Spleen (tissue), 13 donors: Measurements from ENCODE around the gene LITAF. TPM values are rescaled to one million over a fixed set of nuclear protein-coding genes. Genes with fewer than 3 reads are reported as not detected.

ENCODE experiments used
- DNase-seq: peaks from one replicate; pipeline ENCODE4 v3.0.0-alpha.2; 2020
- H3K27ac ChIP-seq, 8 donors: fragments of 200-600 bp; sonication (generic) in 7 of 8; 1 replicate in 4 of 8; 2 replicates in 4 of 8; pipeline versions ENCODE4 v1.5.0 to v1.8.0; 2016 to 2021; ENCODE audit warnings: inconsistent platforms in 4 of 8, mild to moderate bottlenecking in 4 of 8, moderate library complexity in 1 of 8
- H3K27me3 ChIP-seq, 7 donors: fragments of 200-600 bp; sonication (generic) in 6 of 7; replicated peaks in 1 of 7; 1 replicate in 4 of 7; 2 replicates in 3 of 7; pipeline versions ENCODE4 v1.5.0 to v1.8.0; 2016 to 2021; ENCODE audit warnings: inconsistent platforms in 3 of 7, mild to moderate bottlenecking in 1 of 7
- H3K36me3 ChIP-seq, 6 donors: fragments of 200-600 bp; sonication (generic) in 5 of 6; 1 replicate in 4 of 6; 2 replicates in 2 of 6; pipeline versions ENCODE4 v1.5.0 to v1.8.0; 2016 to 2021; ENCODE audit warnings: inconsistent platforms in 2 of 6
- H3K4me1 ChIP-seq, 6 donors: fragments of 200-600 bp; sonication (generic) in 5 of 6; 1 replicate in 3 of 6; 2 replicates in 3 of 6; pipeline versions ENCODE4 v1.5.0 to v1.8.0; 2016 to 2021; ENCODE audit warnings: inconsistent platforms in 3 of 6
- H3K4me3 ChIP-seq, 8 donors: fragments of 200-600 bp; sonication (generic) in 7 of 8; 1 replicate in 4 of 8; 2 replicates in 4 of 8; pipeline versions ENCODE4 v1.5.0 to v1.8.0; 2016 to 2021; ENCODE audit warnings: inconsistent platforms in 4 of 8, mild to moderate bottlenecking in 4 of 8, moderate library complexity in 2 of 8
- H3K9me3 ChIP-seq, 8 donors: fragments of 200-600 bp; sonication (generic) in 7 of 8; 1 replicate in 4 of 8; 2 replicates in 4 of 8; pipeline versions ENCODE4 v1.5.0 to v1.8.0; 2016 to 2021; ENCODE audit warnings: inconsistent platforms in 4 of 8
- CTCF ChIP-seq, 11 experiments: fragments of 200-600 bp in 7 of 11; fragments of 450-650 bp in 4 of 11; sonication (generic) in 4 of 11; IDR thresholded peaks in 8 of 11; conservative IDR thresholded peaks in 3 of 11; 1 replicate in 7 of 11; 2 replicates in 4 of 11; pipeline versions ENCODE4 v1.4.0 to v1.8.0; 2016 to 2021; ENCODE audit warnings: antibody characterized with exemption in 11 of 11, inconsistent platforms in 4 of 11, mild to moderate bottlenecking in 1 of 11
- POLR2A ChIP-seq, 3 donors: fragments of 450-650 bp; IDR thresholded peaks; one replicate each; pipeline ENCODE4 v1.5.1; 2017; ENCODE audit warnings: antibody characterized with exemption in 3 of 3, mild to moderate bottlenecking in 1 of 3
- POLR2AphosphoS5 ChIP-seq, 3 donors: sonication (generic); formaldehyde crosslinking; IDR thresholded peaks; one replicate each; pipeline ENCODE4 v1.5.1; 2017; ENCODE audit warnings: antibody characterized with exemption in 3 of 3
- WGBS, 5 donors: extraction: QIAGEN DNeasy Blood & Tissue Kit in 3 of 5; methylation state at CpG; one replicate each; pipeline versions ENCODE4 v1.1.5 to v1.1.7; 2013 to 2018; 5-methylcytosine and 5-hydroxymethylcytosine counted together
- intact Hi-C: fragments of 100-400 bp; cut with DNase I; formaldehyde crosslinking; loops from one replicate; pipeline ENCODE4 v1.15.0; 2023; ENCODE audit warnings: low total_unique reads
- long read RNA-seq, 2 donors: transcript quantifications; one replicate each; lab custom pipeline, GENCODE V29; 2026
- polyA plus RNA-seq, 3 donors: library from polyadenylated mRNA; stranded (reverse); fragments of 200-250 nt; gene quantifications; one replicate each; pipeline ENCODE4 v1.2.1, GENCODE V29; 2013
- total RNA-seq, 7 donors: library from RNA; depleted of rRNA in 3 of 7; stranded (reverse); fragments of >200 nt in 3 of 7; fragmentation: NEBNext Ultra II Directional in 4 of 7; extraction: Animal tissue kit (Norgen Biotek cat#: 25700) in 4 of 7; gene quantifications; one replicate each; pipeline versions ENCODE4 v1.1.0 to v1.2.1, GENCODE V29; 2016 to 2021
- donor health status: healthy with polysubstance abuse.
- donor health status: DM: no; HTN: no; CAD: no; lungs with moderate emphysema.
- donor health status: DM: no; HTN: no; CAD: no.
- donor health status: Bipolar disorder and iron deficiency.
- donor health status: healthy.
- donor health status: DM: no; HTN: no; CAD: no.
- donor health status: DM: yes; HTN: yes; CAD: no.

Gene LITAF
- total RNA-seq (100 to 1,000 TPM; 114 to 312 (median 190) TPM), polyA plus RNA-seq (10 to 100 TPM; 55.8 to 87.4 (median 58.9) TPM)
- long read RNA-seq, donor 1, transcript LITAF-221 (4 exons, 2,467 nt) = major isoform, 37 of 58 reads
- long read RNA-seq, donor 1, partial matches to known transcripts = 13 of 58 reads
- long read RNA-seq, donor 1, other reads (novel, unspliced or antisense) = 0 of 58 reads
- long read RNA-seq, donor 2, transcript LITAF-221 (4 exons, 2,467 nt) = major isoform, 32 of 60 reads
- long read RNA-seq, donor 2, transcript LITAF-205 (4 exons, 1,118 nt) = minor isoform, 6 of 60 reads
- long read RNA-seq, donor 2, transcript LITAF-214 (2 exons, 486 nt) = minor isoform, 5 of 60 reads
- long read RNA-seq, donor 2, partial matches to known transcripts = 13 of 60 reads
- long read RNA-seq, donor 2, other reads (novel, unspliced or antisense) = 0 of 60 reads

- H3K36me3 ChIP-seq = peaks cover 0 to 3% (median 0%) of the 10 kb centered on the region in 6 donors
- WGBS, 5 donors = 4 to 6% (median 6%) methylated on average over 40 to 74 of the region's 74 CpGs
- peaks cover 28 to 66% (median 50%) of the 10 kb centered on the region in 6 donors for H3K4me1 ChIP-seq
These were observed at the start of gene LITAF for GRCh38 chr16:11586856-11587642. Gene LITAF (minus strand): TSS chr16:11586919. CDS start chr16:11556730, 30,189 bp downstream.

GRCh38 chr16:11636172-11636721 is 49.5 kb upstream of the LITAF start:
- Histone ChIP-seq H3K27me3 (peaks cover 0 to 7% (median 0%) of the 10 kb centered on the region in 7 donors), H3K4me3 (no peak overlapping the region), H3K9me3 (no peaks in the 10 kb centered on the region), H3K4me1 (peaks cover 2 to 66% (median 32%) of the 10 kb centered on the region in 6 donors), H3K36me3 (no peaks in the 10 kb centered on the region), H3K27ac (peak overlapping the region in 1 of 8 donors; percentile 35)
- WGBS, 5 donors = 48 to 62% (median 55%) methylated on average over 14 of the region's 14 CpGs
- TF ChIP-seq POLR2A (IDR thresholded peaks at IDR 0.05) (no peak), POLR2AphosphoS5 (IDR thresholded peaks at IDR 0.05) (no peak)
- intact Hi-C loops = no loop called here
- no peak for DNase-seq

More at GRCh38 chr16:11586856-11587642, at the start of gene LITAF:
- H3K9me3 ChIP-seq = no peaks in the 10 kb centered on the region
- peak within 1 kb of the TSS; percentile 60 to 90 (median 66) for H3K4me3 ChIP-seq
- peaks cover 0 to 20% (median 0%) of the 10 kb centered on the region in 7 donors for H3K27me3 ChIP-seq
- peak; percentile 94 for DNase-seq
- intact Hi-C loops = no loop called here
- H3K27ac ChIP-seq = peak within 1 kb of the TSS; percentile 88 to 99 (median 96)
- TF ChIP-seq CTCF (IDR thresholded peaks at IDR 0.05 in 8 of 11, conservative IDR thresholded peaks at IDR 0.05 in 3 of 11) = no peak
- peak in 1 of 3 donors; percentile 53 for TF ChIP-seq POLR2A (IDR thresholded peaks at IDR 0.05)
- TF ChIP-seq POLR2AphosphoS5 (IDR thresholded peaks at IDR 0.05) = peak; percentile 80 to 83 (median 82)

- DNase-seq = no peak
- H3K4me3 ChIP-seq = no peak overlapping the region
- H3K4me1 ChIP-seq = peaks cover 0 to 64% (median 27%) of the 10 kb centered on the region in 6 donors
- WGBS, 5 donors = 72 to 83% (median 81%) methylated on average over 12 of the region's 12 CpGs
- TF ChIP-seq CTCF (IDR thresholded peaks at IDR 0.05 in 8 of 11, conservative IDR thresholded peaks at IDR 0.05 in 3 of 11) = no peak
- no peaks in the 10 kb centered on the region for H3K9me3 ChIP-seq
- H3K36me3 ChIP-seq = no peaks in the 10 kb centered on the region
- peaks cover 0 to 7% (median 0%) of the 10 kb centered on the region in 7 donors for H3K27me3 ChIP-seq
- intact Hi-C loops = no loop called here
- H3K27ac ChIP-seq = peak overlapping the region in 1 of 8 donors; percentile 35
These were observed 49.0 kb upstream of the LITAF start for GRCh38 chr16:11635679-11636171.

- DNase-seq = no peak
- Histone ChIP-seq H3K27ac (peak overlapping the region in 1 of 8 donors; percentile 93), H3K4me3 (no peak overlapping the region), H3K4me1 (peaks cover 2 to 64% (median 26%) of the 10 kb centered on the region in 6 donors), H3K9me3 (no peaks in the 10 kb centered on the region), H3K27me3 (peaks cover 0 to 7% (median 0%) of the 10 kb centered on the region in 7 donors), H3K36me3 (no peaks in the 10 kb centered on the region)
- TF ChIP-seq POLR2AphosphoS5 (IDR thresholded peaks at IDR 0.05) = no peak
- 82 to 93% (median 85%) methylated on average over 10 of the region's 10 CpGs for WGBS, 5 donors
- intact Hi-C loops = no loop called here
These were observed 48.5 kb upstream of the LITAF start for GRCh38 chr16:11635113-11635652.
